ENCODE measurements around the gene CETN3. TPM values are rescaled to one million over a fixed set of nuclear protein-coding genes. Genes with fewer than 3 reads are reported as not detected.

The CETN3 gene
- total RNA-seq, 1 experiment from 2014 or later: 42.8 TPM

- TF ChIP-seq FOSL1 (IDR thresholded peaks at IDR 0.05; ENCODE audit: low read depth): no peak
Observed at GRCh38 chr5:90367879-90368278, 41.7 kb downstream of the CETN3 start (continued).

GRCh38 chr5:90366948-90367347 lies 42.6 kb downstream of the CETN3 start:
- Histone ChIP-seq H3K9me2 (ENCODE audit: insufficient read depth) (no peaks in the 10 kb centered on the region), H3K9me3 (ENCODE audit: control insufficient read depth in 1 of 2, insufficient read depth in 1 of 2, low read depth in 1 of 2, low read length in 2 of 2) (no peaks in the 10 kb centered on the region), H4K20me1 (ENCODE audit: insufficient read depth) (no peaks in the 10 kb centered on the region), H3K9ac (ENCODE audit: low read length) (no peak overlapping the region), H3K4me3 (replicated peaks in 1 of 2; ENCODE audit: low read depth in 1 of 2, low read length in 2 of 2) (no peak overlapping the region), H3K36me3 (ENCODE audit: control insufficient read depth in 1 of 2, insufficient read depth in 2 of 2, low read length in 2 of 2) (no peaks in the 10 kb centered on the region), H2AFZ (ENCODE audit: low read depth, low read length, poor library complexity, severe bottlenecking) (no peak overlapping the region), H3K79me2 (ENCODE audit: insufficient read depth, low read length) (no peaks in the 10 kb centered on the region), H3K27me3 (ENCODE audit: insufficient read depth, low read length) (no peaks in the 10 kb centered on the region), H3K4me2 (ENCODE audit: low read length) (no peak overlapping the region), H3K4me1 (ENCODE audit: control insufficient read depth in 1 of 2, insufficient read depth in 2 of 2, low read length in 2 of 2) (no peaks in the 10 kb centered on the region), H3K27ac (ENCODE audit: low read depth, low read length) (no peak overlapping the region)
- ATAC-seq: no peak
- CTCF ChIA-PET: no interaction called here
- no TSS peak for BruUV-seq (replicated peaks)
- RAD21 ChIA-PET (ENCODE audit: low non-redundant PET in 1 of 2, low total read pairs in 2 of 2, uncharacterized antibody in 2 of 2, unreplicated experiment in 2 of 2): no interaction called here
- TF ChIP-seq TCF7L2 (IDR thresholded peaks at IDR 0.05; ENCODE audit: borderline replicate concordance, extremely low read depth, insufficient read depth, insufficient read length): no peak
- TF ChIP-seq FOSL1 (IDR thresholded peaks at IDR 0.05; ENCODE audit: low read depth): no peak
- no peak for TF ChIP-seq CEBPB (IDR thresholded peaks at IDR 0.05; ENCODE audit: low read depth)
- TF ChIP-seq REST (IDR thresholded peaks at IDR 0.05; ENCODE audit: low read depth): no peak
- no peak for TF ChIP-seq ELF1 (IDR thresholded peaks at IDR 0.05; ENCODE audit: borderline replicate concordance, low read depth)
- no peak for TF ChIP-seq CBX3 (IDR thresholded peaks at IDR 0.05; ENCODE audit: low read depth)
- no peak for TF ChIP-seq MAX (IDR thresholded peaks at IDR 0.05)
- TF ChIP-seq EZH2phosphoT487 (IDR thresholded peaks at IDR 0.05; ENCODE audit: borderline replicate concordance): no peak
- TF ChIP-seq EGR1 (IDR thresholded peaks at IDR 0.05; ENCODE audit: low read depth): no peak
- TF ChIP-seq ZFX (IDR thresholded peaks at IDR 0.05): no peak
- POLR2A ChIA-PET: no interaction called here
- intact Hi-C loops (cut with micrococcal nuclease): no loop called here
- no peak for DNase-seq (ENCODE audit: low read depth, low spot score)
